GM11168 (cell line): Measurements from ENCODE around the gene AZI2.

Source experiments
- in situ Hi-C: fragments of 300-500 bp; cut with MboI; formaldehyde crosslinking; loops from one replicate; pipeline ENCODE4 v1.12.0; 2022; ENCODE audit warnings: low sequenced_read_pairs; ENCODE audit not compliant: unreplicated experiment

Gene AZI2

GRCh38 chr3:28308196-28308595, 40.4 kb downstream of the AZI2 start:
- in situ Hi-C loops, result no loop called here

- in situ Hi-C loops, result no loop called here
Observed at GRCh38 chr3:28301688-28302087, 46.9 kb downstream of the AZI2 start.

- in situ Hi-C loops, result no loop called here
Observed at GRCh38 chr3:28300345-28300962, 48.2 kb downstream of the AZI2 start.

- in situ Hi-C loops, result no loop called here
Observed at GRCh38 chr3:28299705-28300104, 48.9 kb downstream of the AZI2 start.

- in situ Hi-C loops, result no loop called here
Observed at GRCh38 chr3:28295898-28296490, 52.6 kb downstream of the AZI2 start.

- in situ Hi-C loops, result no loop called here
Observed at GRCh38 chr3:28294667-28295413, 53.8 kb downstream of the AZI2 start.

GRCh38 chr3:28292622-28293021, 56.0 kb downstream of the AZI2 start:
- in situ Hi-C loops, result no loop called here

GRCh38 chr3:28291577-28291976, 57.0 kb downstream of the AZI2 start:
- in situ Hi-C loops, result no loop called here

- in situ Hi-C loops, result no loop called here
Observed at GRCh38 chr3:28290863-28291300, 57.7 kb downstream of the AZI2 start.

- in situ Hi-C loops, result no loop called here
Observed at GRCh38 chr3:28287046-28287445, 61.6 kb downstream of the AZI2 start.

GRCh38 chr3:28286595-28286994, 62.0 kb downstream of the AZI2 start:
- in situ Hi-C loops, result no loop called here

- in situ Hi-C loops, result no loop called here
Observed at GRCh38 chr3:28280781-28281180, 67.8 kb downstream of the AZI2 start.

- in situ Hi-C loops, result no loop called here
Observed at GRCh38 chr3:28279770-28280169, 68.9 kb downstream of the AZI2 start.

GRCh38 chr3:28278918-28279317, 69.7 kb downstream of the AZI2 start:
- in situ Hi-C loops, result no loop called here

- in situ Hi-C loops, result no loop called here
Observed at GRCh38 chr3:28273837-28274236, 74.8 kb downstream of the AZI2 start.
